PFSK-1 (cell line): ENCODE results near the gene DCTN1.

Experiments used
- FOXP2 ChIP-seq: optimal IDR thresholded peaks from 2 replicates; pipeline ENCODE3; 2011; ENCODE audit warnings: borderline replicate concordance, control low read depth, inconsistent platforms; ENCODE audit not compliant: insufficient read depth; ENCODE audit errors: extremely low read length, extremely low read depth
- POLR2AphosphoS5 ChIP-seq: IDR thresholded peaks from 2 replicates; pipeline ENCODE4 v1.6.1; 2012; ENCODE audit warnings: low read depth, mild to moderate bottlenecking, control low read depth, low read length, moderate library complexity
- SIN3A ChIP-seq: IDR thresholded peaks from 2 replicates; pipeline ENCODE4 v1.6.1; 2012; ENCODE audit warnings: mild to moderate bottlenecking, low read length, moderate library complexity, borderline replicate concordance; ENCODE audit not compliant: insufficient read depth
- TAF1 ChIP-seq: IDR thresholded peaks from 2 replicates; pipeline ENCODE4 v1.6.1; 2012; ENCODE audit warnings: low read length, control low read depth, borderline replicate concordance; ENCODE audit not compliant: insufficient read depth
- TF ChIP-seq, protein P1 (sequence below), 2 experiments: IDR thresholded peaks; 2 replicates each; pipeline versions ENCODE4 v1.6.1 to v1.8.0; 2011 to 2012; ENCODE audit warnings: low read depth in 2 of 2, low read length in 2 of 2, control low read depth in 1 of 2, inconsistent platforms in 1 of 2, mild to moderate bottlenecking in 1 of 2, moderate library complexity in 1 of 2; ENCODE audit not compliant: insufficient read depth in 1 of 2

DNA sequence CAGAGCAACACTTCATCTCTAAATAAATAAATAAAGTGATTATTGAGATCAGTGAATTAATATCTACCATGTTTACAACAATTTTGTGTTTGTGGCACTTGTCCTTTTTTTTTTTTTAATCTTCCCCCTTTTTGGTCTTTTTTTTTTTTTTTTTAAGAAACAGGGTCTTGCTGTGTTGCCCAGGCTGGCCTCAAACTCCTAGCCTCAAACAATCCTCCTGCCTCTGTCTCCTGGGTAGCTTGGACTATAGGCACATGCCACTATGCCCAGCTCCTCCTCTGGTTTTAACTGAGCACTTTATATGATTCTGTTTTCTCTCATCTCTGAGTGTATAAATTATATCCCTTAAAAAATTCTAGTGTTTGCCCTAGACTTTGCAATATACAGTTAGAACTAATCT, 67.2 kb downstream of the DCTN1 start:
- no peak for TF ChIP-seq POLR2AphosphoS5
- no peak for TF ChIP-seq TAF1
- TF ChIP-seq, protein P1, sequence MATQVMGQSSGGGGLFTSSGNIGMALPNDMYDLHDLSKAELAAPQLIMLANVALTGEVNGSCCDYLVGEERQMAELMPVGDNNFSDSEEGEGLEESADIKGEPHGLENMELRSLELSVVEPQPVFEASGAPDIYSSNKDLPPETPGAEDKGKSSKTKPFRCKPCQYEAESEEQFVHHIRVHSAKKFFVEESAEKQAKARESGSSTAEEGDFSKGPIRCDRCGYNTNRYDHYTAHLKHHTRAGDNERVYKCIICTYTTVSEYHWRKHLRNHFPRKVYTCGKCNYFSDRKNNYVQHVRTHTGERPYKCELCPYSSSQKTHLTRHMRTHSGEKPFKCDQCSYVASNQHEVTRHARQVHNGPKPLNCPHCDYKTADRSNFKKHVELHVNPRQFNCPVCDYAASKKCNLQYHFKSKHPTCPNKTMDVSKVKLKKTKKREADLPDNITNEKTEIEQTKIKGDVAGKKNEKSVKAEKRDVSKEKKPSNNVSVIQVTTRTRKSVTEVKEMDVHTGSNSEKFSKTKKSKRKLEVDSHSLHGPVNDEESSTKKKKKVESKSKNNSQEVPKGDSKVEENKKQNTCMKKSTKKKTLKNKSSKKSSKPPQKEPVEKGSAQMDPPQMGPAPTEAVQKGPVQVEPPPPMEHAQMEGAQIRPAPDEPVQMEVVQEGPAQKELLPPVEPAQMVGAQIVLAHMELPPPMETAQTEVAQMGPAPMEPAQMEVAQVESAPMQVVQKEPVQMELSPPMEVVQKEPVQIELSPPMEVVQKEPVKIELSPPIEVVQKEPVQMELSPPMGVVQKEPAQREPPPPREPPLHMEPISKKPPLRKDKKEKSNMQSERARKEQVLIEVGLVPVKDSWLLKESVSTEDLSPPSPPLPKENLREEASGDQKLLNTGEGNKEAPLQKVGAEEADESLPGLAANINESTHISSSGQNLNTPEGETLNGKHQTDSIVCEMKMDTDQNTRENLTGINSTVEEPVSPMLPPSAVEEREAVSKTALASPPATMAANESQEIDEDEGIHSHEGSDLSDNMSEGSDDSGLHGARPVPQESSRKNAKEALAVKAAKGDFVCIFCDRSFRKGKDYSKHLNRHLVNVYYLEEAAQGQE (IDR thresholded peaks at IDR 0.05; ENCODE audit: insufficient read depth in 1 of 2, low read depth in 2 of 2, low read length in 2 of 2) = no peak
- TF ChIP-seq SIN3A = no peak
- TF ChIP-seq FOXP2 = no peak
